Endodermal cell (in vitro differentiated cells): Measurements from ENCODE around the gene SBF2. TPM values are rescaled to one million over a fixed set of nuclear protein-coding genes. Genes with fewer than 3 reads are reported as not detected.

Experiments used
- DNase-seq: peaks from one replicate; pipeline ENCODE4 v3.0.0-alpha.2; 2017
- H3K27ac ChIP-seq: 2 replicates; pipeline ENCODE4 v1.5.1; 2013; ENCODE audit warnings: mild to moderate bottlenecking, low read depth, low read length, moderate library complexity
- H3K27me3 ChIP-seq: 2 replicates; pipeline ENCODE4 v1.6.1; 2013; ENCODE audit warnings: mild to moderate bottlenecking, low read length, moderate library complexity; ENCODE audit not compliant: insufficient read depth, control insufficient read depth, poor library complexity, severe bottlenecking
- H3K36me3 ChIP-seq: 2 replicates; pipeline ENCODE4 v1.7.0; 2013; ENCODE audit warnings: mild to moderate bottlenecking, low read length, moderate library complexity; ENCODE audit not compliant: control insufficient read depth, insufficient read depth
- H3K4me1 ChIP-seq: one replicate; pipeline ENCODE4 v1.7.0; 2013; ENCODE audit warnings: low read length; ENCODE audit not compliant: control insufficient read depth, insufficient read depth
- H3K4me3 ChIP-seq: 2 replicates; pipeline ENCODE4 v1.5.1; 2013; ENCODE audit warnings: mild to moderate bottlenecking, low read length, moderate library complexity
- H3K9ac ChIP-seq: 2 replicates; pipeline ENCODE4 v1.6.1; 2013; ENCODE audit warnings: mild to moderate bottlenecking, low read length, moderate library complexity; ENCODE audit not compliant: poor library complexity, severe bottlenecking; ENCODE audit errors: extremely low read depth
- H3K9me3 ChIP-seq: 2 replicates; pipeline ENCODE4 v1.6.1; 2013; ENCODE audit warnings: mild to moderate bottlenecking, low read length, moderate library complexity; ENCODE audit not compliant: control insufficient read depth
- H3K27ac Mint-ChIP-seq: 2 replicates; pipeline ENCODE4 v1.8.0; 2020; ENCODE audit warnings: mixed read lengths
- H3K27me3 Mint-ChIP-seq: 2 replicates; pipeline ENCODE4 v1.8.0; 2021; ENCODE audit warnings: mild to moderate bottlenecking, mixed read lengths; ENCODE audit not compliant: insufficient read depth
- H3K36me3 Mint-ChIP-seq: 2 replicates; pipeline ENCODE4 v1.8.0; 2020; ENCODE audit warnings: low read depth, mixed read lengths
- H3K4me1 Mint-ChIP-seq: 2 replicates; pipeline ENCODE4 v1.8.0; 2020; ENCODE audit warnings: mixed read lengths
- H3K4me3 Mint-ChIP-seq: 2 replicates; pipeline ENCODE4 v1.8.0; 2020; ENCODE audit warnings: mild to moderate bottlenecking, moderate library complexity, mixed read lengths
- H3K9me3 Mint-ChIP-seq: 2 replicates; pipeline ENCODE4 v1.8.0; 2020; ENCODE audit warnings: mild to moderate bottlenecking, mixed read lengths
- WGBS, 2 experiments: methylation state at CpG; one replicate each; pipeline versions ENCODE4 v1.1.5 to v1.1.7; 2013; ENCODE audit warnings: missing lambda C conversion rate in 2 of 2, mixed read lengths in 1 of 2; ENCODE audit not compliant: insufficient coverage in 1 of 2, insufficient read length in 1 of 2; 5-methylcytosine and 5-hydroxymethylcytosine counted together
- total RNA-seq, 2 donors: library from RNA; stranded (reverse); fragmentation: NEBNext Ultra II Directional in 1 of 2; extraction: Animal tissue kit (Norgen Biotek cat#: 25700) in 1 of 2; gene quantifications; 2 replicates in 1 of 2; 3 replicates in 1 of 2; pipeline ENCODE4 v1.2.1, GENCODE V29; 2021
- TF ChIP-seq, protein P1 (sequence below): fragments of 200-600 bp; sonication (generic); conservative IDR thresholded peaks from 2 replicates; pipeline ENCODE4 v1.5.0; 2021; ENCODE audit warnings: antibody characterized with exemption, mild to moderate bottlenecking

SBF2 gene
- total RNA-seq, 2 donors from 2014 or later: 27.1 to 32.5 TPM

DNA sequence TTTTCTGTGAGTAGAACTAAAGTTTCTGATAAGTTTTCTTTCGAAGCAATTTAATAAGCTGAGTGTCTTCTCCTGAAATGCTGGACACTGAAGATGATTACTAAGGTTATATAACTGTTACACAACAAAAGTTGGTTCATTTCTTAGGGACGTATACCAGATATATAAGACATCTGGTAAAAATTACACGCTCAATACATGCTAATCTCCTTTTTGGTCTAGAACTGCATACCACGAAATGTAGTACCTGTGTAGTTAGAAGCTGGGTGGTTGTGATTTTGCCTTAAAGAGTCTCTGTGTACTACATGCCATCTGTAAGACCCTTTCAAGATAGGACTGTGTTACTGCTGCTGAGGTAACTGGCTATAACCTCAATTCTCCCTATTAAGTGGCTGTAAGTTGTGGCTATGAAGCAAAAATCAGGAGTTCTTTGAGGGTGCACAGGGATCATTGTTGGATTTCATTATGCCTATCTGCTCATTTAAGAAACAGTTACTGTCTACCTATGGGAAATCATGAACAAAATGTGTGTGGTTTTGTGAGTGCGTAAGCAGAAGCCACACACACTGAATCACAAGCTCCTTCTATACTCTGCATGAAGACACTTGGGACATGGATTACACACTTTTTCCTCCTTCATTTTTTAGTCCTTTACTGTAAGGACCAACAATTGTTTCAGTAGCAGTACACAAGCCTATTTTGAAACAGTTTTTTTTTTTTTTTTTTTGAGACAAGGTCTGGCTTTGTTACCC lies 434.3 kb downstream of the SBF2 start:
- Histone ChIP-seq H3K27ac (no peak overlapping the region), H3K9ac (no peak overlapping the region), H3K4me3 (no peak overlapping the region), H3K36me3 (peaks cover 12% of the 10 kb centered on the region), H3K4me1 (peaks cover 12% of the 10 kb centered on the region), H3K27me3 (no peaks in the 10 kb centered on the region), H3K9me3 (no peaks in the 10 kb centered on the region)
- no peak overlapping the region for H3K27ac Mint-ChIP-seq
- TF ChIP-seq, protein P1, sequence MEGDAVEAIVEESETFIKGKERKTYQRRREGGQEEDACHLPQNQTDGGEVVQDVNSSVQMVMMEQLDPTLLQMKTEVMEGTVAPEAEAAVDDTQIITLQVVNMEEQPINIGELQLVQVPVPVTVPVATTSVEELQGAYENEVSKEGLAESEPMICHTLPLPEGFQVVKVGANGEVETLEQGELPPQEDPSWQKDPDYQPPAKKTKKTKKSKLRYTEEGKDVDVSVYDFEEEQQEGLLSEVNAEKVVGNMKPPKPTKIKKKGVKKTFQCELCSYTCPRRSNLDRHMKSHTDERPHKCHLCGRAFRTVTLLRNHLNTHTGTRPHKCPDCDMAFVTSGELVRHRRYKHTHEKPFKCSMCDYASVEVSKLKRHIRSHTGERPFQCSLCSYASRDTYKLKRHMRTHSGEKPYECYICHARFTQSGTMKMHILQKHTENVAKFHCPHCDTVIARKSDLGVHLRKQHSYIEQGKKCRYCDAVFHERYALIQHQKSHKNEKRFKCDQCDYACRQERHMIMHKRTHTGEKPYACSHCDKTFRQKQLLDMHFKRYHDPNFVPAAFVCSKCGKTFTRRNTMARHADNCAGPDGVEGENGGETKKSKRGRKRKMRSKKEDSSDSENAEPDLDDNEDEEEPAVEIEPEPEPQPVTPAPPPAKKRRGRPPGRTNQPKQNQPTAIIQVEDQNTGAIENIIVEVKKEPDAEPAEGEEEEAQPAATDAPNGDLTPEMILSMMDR: no peak
- no peak overlapping the region for H3K4me3 Mint-ChIP-seq
- peaks cover 39% of the 10 kb centered on the region for H3K4me1 Mint-ChIP-seq
- no peaks in the 10 kb centered on the region for H3K36me3 Mint-ChIP-seq
- no peaks in the 10 kb centered on the region for H3K9me3 Mint-ChIP-seq
- 92 to 100% methylated on average over 2 to 4 of the region's 5 CpGs for WGBS, 2 experiments
- no peaks in the 10 kb centered on the region for H3K27me3 Mint-ChIP-seq
- no peak for DNase-seq

DNA sequence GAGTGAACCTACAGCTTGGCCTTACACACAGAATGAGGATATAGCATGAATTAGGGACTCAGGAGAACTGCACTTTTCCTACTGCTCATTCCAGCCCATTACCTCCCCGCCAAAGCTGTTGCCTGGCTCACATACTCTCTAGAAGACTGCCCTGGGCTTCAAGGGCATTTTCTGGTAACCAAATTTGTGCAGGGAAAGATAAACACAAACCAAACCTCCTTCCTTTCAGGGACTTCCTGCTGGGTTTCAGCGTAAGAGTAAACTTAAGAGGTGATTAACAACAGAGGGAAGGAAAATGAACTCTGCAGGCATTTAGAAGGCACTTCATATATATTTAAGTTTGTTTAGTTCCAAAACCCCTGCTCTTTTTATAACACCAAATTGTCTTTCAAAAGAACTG lies 435.2 kb downstream of the SBF2 start:
- TF ChIP-seq, protein P1: no peak
- Histone ChIP-seq H3K36me3 (peaks cover 12% of the 10 kb centered on the region), H3K9me3 (no peaks in the 10 kb centered on the region), H3K4me1 (peaks cover 15% of the 10 kb centered on the region), H3K4me3 (peak overlapping the region; percentile 11), H3K27me3 (no peaks in the 10 kb centered on the region), H3K9ac (no peak overlapping the region), H3K27ac (no peak overlapping the region)
- Mint-ChIP-seq H3K4me3 (peak overlapping the region; percentile 19), H3K9me3 (no peaks in the 10 kb centered on the region), H3K4me1 (peaks cover 39% of the 10 kb centered on the region), H3K27me3 (no peaks in the 10 kb centered on the region), H3K36me3 (no peaks in the 10 kb centered on the region), H3K27ac (peak overlapping the region; percentile 62)
- 18 to 30% methylated on average over 1 to 2 of the region's 2 CpGs for WGBS, 2 experiments
- peak; percentile 56 for DNase-seq

DNA sequence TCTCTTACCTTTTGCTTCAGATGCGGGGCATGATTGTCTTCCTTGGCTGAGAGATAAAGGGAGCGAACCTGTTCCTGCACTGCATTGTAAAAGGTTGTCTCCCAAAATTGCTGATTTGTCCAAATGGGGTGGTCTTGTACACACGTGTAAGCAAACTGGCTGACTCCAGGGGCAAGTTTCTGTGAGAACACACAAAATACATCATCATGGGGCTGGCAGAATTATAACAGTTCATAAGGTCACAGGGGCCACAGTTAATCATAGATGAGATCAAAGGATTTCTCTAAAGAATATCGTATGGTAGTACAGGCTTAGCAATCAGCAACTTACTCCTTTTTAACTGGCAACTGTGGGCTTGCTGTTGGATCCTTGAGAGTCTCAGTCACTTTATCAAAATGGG lies 435.8 kb downstream of the SBF2 start:
- Histone ChIP-seq H3K4me1 (peaks cover 14% of the 10 kb centered on the region), H3K4me3 (peak overlapping the region; percentile 11), H3K36me3 (peaks cover 12% of the 10 kb centered on the region), H3K27me3 (no peaks in the 10 kb centered on the region), H3K9ac (no peak overlapping the region), H3K9me3 (no peaks in the 10 kb centered on the region), H3K27ac (no peak overlapping the region)
- TF ChIP-seq, protein P1: no peak
- H3K9me3 Mint-ChIP-seq: no peaks in the 10 kb centered on the region
- H3K4me3 Mint-ChIP-seq: no peak overlapping the region
- H3K27me3 Mint-ChIP-seq: no peaks in the 10 kb centered on the region
- peak overlapping the region; percentile 65 for H3K27ac Mint-ChIP-seq
- no peak for DNase-seq
- H3K4me1 Mint-ChIP-seq: peaks cover 34% of the 10 kb centered on the region
- 66 to 67% methylated on average over 4 of the region's 4 CpGs for WGBS, 2 experiments
- H3K36me3 Mint-ChIP-seq: no peaks in the 10 kb centered on the region
